ENCODE data around the gene QRFP. TPM values are rescaled to one million over a fixed set of nuclear protein-coding genes. Genes with fewer than 3 reads are reported as not detected.

QRFP gene
- total RNA-seq, 1 donor from 2014 or later = not detected

GRCh38 chr9:130942679-130943078 lies 46.1 kb upstream of the QRFP start:
- Mint-ChIP-seq H3K4me3 (ENCODE audit: unreplicated experiment) (no peak overlapping the region), H3K9me3 (ENCODE audit: unreplicated experiment) (no peaks in the 10 kb centered on the region), H3K27ac (ENCODE audit: unreplicated experiment) (no peak overlapping the region), H3K4me1 (ENCODE audit: unreplicated experiment) (peaks cover 6% of the 10 kb centered on the region), H3K36me3 (ENCODE audit: low read depth, unreplicated experiment) (no peaks in the 10 kb centered on the region), H3K27me3 (ENCODE audit: unreplicated experiment) (peaks cover 13% of the 10 kb centered on the region)
- no peak for DNase-seq (ENCODE audit: low spot score)
- no peak for TF ChIP-seq CTCF (IDR thresholded peaks at IDR 0.05; ENCODE audit: unreplicated experiment)

- Mint-ChIP-seq H3K36me3 (ENCODE audit: low read depth, unreplicated experiment) (no peaks in the 10 kb centered on the region), H3K4me3 (ENCODE audit: unreplicated experiment) (no peak overlapping the region), H3K27me3 (ENCODE audit: unreplicated experiment) (peaks cover 12% of the 10 kb centered on the region), H3K9me3 (ENCODE audit: unreplicated experiment) (no peaks in the 10 kb centered on the region), H3K27ac (ENCODE audit: unreplicated experiment) (no peak overlapping the region), H3K4me1 (ENCODE audit: unreplicated experiment) (peaks cover 6% of the 10 kb centered on the region)
- DNase-seq (ENCODE audit: low spot score) = no peak
- TF ChIP-seq CTCF (IDR thresholded peaks at IDR 0.05; ENCODE audit: unreplicated experiment) = no peak
Measured at GRCh38 chr9:130942084-130942483, 45.5 kb upstream of the QRFP start.

DNA sequence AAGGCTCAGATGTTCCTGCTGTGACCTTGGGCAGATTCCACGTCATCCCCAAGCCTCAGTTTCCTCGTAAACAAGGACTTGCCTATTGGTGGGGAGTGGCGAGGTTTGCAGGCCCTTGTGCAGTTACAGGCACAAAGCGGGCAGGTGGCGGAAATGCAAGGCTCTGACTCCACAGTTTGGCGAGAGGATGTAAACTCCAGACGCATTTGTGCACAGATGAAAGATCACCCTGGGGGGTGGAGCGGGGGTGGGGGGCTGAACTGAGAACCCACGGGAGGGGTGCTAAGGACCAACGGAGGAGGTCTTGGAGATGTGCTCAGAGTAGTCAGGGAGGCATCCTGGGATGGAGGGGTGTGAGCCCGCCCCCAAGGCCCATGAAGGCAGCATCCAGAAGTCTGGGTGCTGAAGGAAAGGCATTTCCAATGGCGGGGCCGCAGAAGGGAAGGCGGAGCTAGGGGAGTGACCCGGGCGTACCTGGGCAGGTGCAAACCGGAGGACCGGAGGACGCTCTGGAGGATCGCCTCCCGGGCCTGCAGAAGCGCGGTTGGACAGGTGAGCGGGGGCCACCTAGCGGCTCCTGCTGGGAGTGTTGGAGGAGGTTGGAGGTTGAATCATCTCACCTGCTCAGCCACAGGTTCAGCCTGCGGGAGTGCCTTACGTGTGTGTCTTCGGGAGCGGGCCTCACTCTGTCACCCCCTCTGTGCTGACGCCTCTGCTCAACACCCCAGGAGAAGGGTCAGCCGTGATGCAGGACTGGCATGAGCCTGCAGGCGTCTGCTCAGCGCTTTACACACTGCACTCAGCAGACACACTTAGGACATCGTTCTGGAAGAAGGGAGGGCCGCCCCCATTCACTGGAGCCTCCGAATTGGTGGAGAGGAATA lies 44.3 kb upstream of the QRFP start:
- peak; percentile 83 for TF ChIP-seq CTCF (IDR thresholded peaks at IDR 0.05; ENCODE audit: unreplicated experiment)
- Mint-ChIP-seq H3K4me3 (ENCODE audit: unreplicated experiment) (no peak overlapping the region), H3K27ac (ENCODE audit: unreplicated experiment) (no peak overlapping the region), H3K9me3 (ENCODE audit: unreplicated experiment) (no peaks in the 10 kb centered on the region), H3K4me1 (ENCODE audit: unreplicated experiment) (peaks cover 11% of the 10 kb centered on the region), H3K36me3 (ENCODE audit: low read depth, unreplicated experiment) (peaks cover 4% of the 10 kb centered on the region), H3K27me3 (ENCODE audit: unreplicated experiment) (peaks cover 18% of the 10 kb centered on the region)
- peak; percentile 72 for DNase-seq (ENCODE audit: low spot score)

DNA sequence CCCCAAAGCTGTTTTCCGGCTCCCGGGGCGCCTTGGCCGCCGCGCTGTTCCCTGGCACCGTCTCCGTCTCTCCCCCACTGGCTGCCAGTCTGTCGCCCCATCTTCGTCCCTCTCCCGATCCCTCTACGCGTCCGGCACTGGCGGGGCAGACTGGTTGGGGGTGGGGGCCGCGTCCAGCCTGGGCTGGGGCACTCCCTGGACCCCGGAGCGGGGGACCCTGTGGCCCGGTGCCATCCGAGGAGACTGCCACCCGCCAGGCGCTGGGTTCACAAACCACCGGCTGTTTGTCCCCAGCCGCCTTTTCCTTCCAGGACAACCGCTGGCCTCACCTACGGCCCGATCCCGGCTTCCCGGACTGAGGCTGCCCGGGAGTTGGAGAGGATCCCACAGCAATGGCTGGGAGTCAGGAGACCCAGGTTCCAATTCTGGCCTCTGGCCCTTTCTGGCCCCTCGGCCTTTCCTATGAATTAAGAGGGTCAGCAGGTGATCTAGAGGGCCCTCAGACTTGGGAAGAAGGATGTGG lies 43.5 kb upstream of the QRFP start:
- H3K27ac Mint-ChIP-seq (ENCODE audit: unreplicated experiment) = no peak overlapping the region
- peaks cover 20% of the 10 kb centered on the region for H3K27me3 Mint-ChIP-seq (ENCODE audit: unreplicated experiment)
- H3K4me1 Mint-ChIP-seq (ENCODE audit: unreplicated experiment) = peaks cover 14% of the 10 kb centered on the region
- no peak for TF ChIP-seq CTCF (IDR thresholded peaks at IDR 0.05; ENCODE audit: unreplicated experiment)
- no peaks in the 10 kb centered on the region for H3K9me3 Mint-ChIP-seq (ENCODE audit: unreplicated experiment)
- DNase-seq (ENCODE audit: low spot score) = no peak
- H3K36me3 Mint-ChIP-seq (ENCODE audit: low read depth, unreplicated experiment) = peaks cover 4% of the 10 kb centered on the region
- no peak overlapping the region for H3K4me3 Mint-ChIP-seq (ENCODE audit: unreplicated experiment)

DNA sequence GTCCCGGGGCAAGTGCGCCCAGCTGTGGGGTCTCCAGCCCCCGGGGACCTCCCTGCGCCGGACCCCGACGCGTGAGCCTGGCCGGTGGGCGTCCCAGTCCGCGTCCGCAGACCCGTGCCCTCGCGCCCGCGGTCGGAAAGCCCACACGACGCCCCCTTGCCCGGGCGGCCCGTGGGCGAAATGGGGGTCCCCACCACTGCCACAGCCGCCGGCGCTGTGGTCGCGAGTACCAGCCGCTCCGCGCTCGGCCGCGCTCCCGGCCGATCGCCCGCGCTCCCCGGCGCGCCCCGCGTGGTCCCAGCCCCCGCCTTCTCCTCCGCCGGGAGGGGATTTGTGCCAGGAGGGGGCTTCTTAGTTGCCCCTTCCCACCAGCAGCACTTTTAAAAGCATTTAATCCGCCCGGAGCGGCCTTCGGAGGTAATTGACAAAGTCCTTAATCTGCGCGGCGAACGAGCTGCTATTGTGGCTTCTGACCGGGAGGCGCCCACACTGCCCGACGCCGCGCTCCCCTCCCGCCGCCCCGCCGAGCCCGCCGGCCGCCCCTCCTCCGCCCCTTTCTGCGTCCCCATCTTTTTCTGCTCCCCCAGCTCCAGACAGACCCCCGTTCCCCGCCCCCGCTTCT lies 42.9 kb upstream of the QRFP start:
- DNase-seq (ENCODE audit: low spot score) = no peak

More for the DNA sequence above, 42.9 kb upstream of the QRFP start:
- Mint-ChIP-seq H3K27me3 (ENCODE audit: unreplicated experiment) (peaks cover 20% of the 10 kb centered on the region), H3K27ac (ENCODE audit: unreplicated experiment) (no peak overlapping the region), H3K36me3 (ENCODE audit: low read depth, unreplicated experiment) (peaks cover 4% of the 10 kb centered on the region), H3K4me1 (ENCODE audit: unreplicated experiment) (peaks cover 17% of the 10 kb centered on the region), H3K4me3 (ENCODE audit: unreplicated experiment) (no peak overlapping the region), H3K9me3 (ENCODE audit: unreplicated experiment) (no peaks in the 10 kb centered on the region)
- TF ChIP-seq CTCF (IDR thresholded peaks at IDR 0.05; ENCODE audit: unreplicated experiment) = peak; percentile 12

All from endothelial cell (in vitro differentiated cells).